Vagina (tissue), 2 donors: ENCODE results near the gene NOL6. TPM values are rescaled to one million over a fixed set of nuclear protein-coding genes. Genes with fewer than 3 reads are reported as not detected.

Source experiments
- DNase-seq, 2 donors: peaks; one replicate each; pipeline ENCODE4 v3.0.0-alpha.2; 2017; ENCODE audit errors: extremely low spot score in 2 of 2
- H3K27ac ChIP-seq: fragments of 200-600 bp; sonication (generic); one replicate; pipeline ENCODE4 v1.5.1; 2019
- H3K27me3 ChIP-seq: fragments of 200-600 bp; sonication (generic); one replicate; pipeline ENCODE4 v1.5.1; 2019
- H3K36me3 ChIP-seq, 2 donors: fragments of 200-600 bp; sonication (generic); one replicate each; pipeline ENCODE4 v1.5.1; 2017 to 2019
- H3K4me1 ChIP-seq: fragments of 200-600 bp; sonication (generic); one replicate; pipeline ENCODE4 v1.5.1; 2019
- H3K4me3 ChIP-seq, 2 donors: fragments of 200-600 bp; sonication (generic); 1 replicate in 1 of 2; 2 replicates in 1 of 2; pipeline ENCODE4 v1.5.1; 2016 to 2019
- H3K9me3 ChIP-seq: fragments of 200-600 bp; sonication (generic); one replicate; pipeline ENCODE4 v1.5.1; 2019
- POLR2A ChIP-seq, 2 donors: fragments of 450-650 bp; IDR thresholded peaks; one replicate each; pipeline ENCODE4 v1.6.1; 2017; ENCODE audit warnings: antibody characterized with exemption in 2 of 2, mild to moderate bottlenecking in 2 of 2, moderate library complexity in 2 of 2
- POLR2AphosphoS5 ChIP-seq, 2 donors: sonication (generic); formaldehyde crosslinking; IDR thresholded peaks; one replicate each; pipeline ENCODE4 v1.9.0; 2017; ENCODE audit warnings: antibody characterized with exemption in 2 of 2, mild to moderate bottlenecking in 2 of 2, low read depth in 1 of 2; ENCODE audit not compliant: insufficient read depth in 1 of 2
- intact Hi-C: fragments of 100-400 bp; cut with DNase I; formaldehyde crosslinking; loops from one replicate; pipeline ENCODE4 v1.15.1; 2023
- total RNA-seq: library from RNA; depleted of rRNA; stranded (reverse); fragments of >200 nt; gene quantifications from one replicate; pipeline ENCODE4 v1.2.3, GENCODE V29; 2016
- TF ChIP-seq, protein P1 (sequence below), 3 experiments: fragments of 450-650 bp in 2 of 3; fragments of 200-600 bp in 1 of 3; sonication (generic) in 1 of 3; IDR thresholded peaks; one replicate each; pipeline ENCODE4 v1.5.1; 2017 to 2019; ENCODE audit warnings: antibody characterized with exemption in 3 of 3, mild to moderate bottlenecking in 2 of 3, moderate library complexity in 2 of 3

NOL6 gene
- total RNA-seq, 1 donor from 2014 or later, result 25.3 TPM

DNA sequence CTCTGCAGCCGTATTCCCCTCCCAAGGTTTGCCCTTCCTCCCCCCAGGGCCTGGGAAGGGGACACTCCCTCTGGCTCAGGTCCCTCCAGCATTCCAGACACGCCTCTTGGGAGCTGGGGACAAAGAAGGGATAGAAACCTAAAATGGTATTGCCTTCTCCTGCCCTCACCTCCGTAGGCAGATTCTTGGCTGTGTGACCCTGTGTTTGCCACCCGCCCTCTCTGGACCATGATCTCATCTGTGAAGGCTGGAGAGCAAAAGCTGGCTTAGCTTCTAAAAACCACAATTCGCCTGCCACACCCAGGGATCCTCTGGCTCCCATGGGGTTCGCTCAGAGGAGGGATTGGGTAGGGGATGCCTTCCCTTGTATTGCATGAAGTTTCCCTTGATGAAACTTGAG lies 34.0 kb downstream of the NOL6 start:
- no peak for DNase-seq
- H3K36me3 ChIP-seq, result no peaks in the 10 kb centered on the region
- no peaks in the 10 kb centered on the region for H3K9me3 ChIP-seq
- no peak overlapping the region for H3K27ac ChIP-seq
- H3K4me1 ChIP-seq, result peaks cover 33% of the 10 kb centered on the region
- intact Hi-C loops, result no loop called here
- TF ChIP-seq POLR2A (IDR thresholded peaks at IDR 0.05), result no peak
- no peak for TF ChIP-seq POLR2AphosphoS5 (IDR thresholded peaks at IDR 0.05; ENCODE audit: insufficient read depth in 1 of 2, low read depth in 1 of 2)
- TF ChIP-seq, protein P1, sequence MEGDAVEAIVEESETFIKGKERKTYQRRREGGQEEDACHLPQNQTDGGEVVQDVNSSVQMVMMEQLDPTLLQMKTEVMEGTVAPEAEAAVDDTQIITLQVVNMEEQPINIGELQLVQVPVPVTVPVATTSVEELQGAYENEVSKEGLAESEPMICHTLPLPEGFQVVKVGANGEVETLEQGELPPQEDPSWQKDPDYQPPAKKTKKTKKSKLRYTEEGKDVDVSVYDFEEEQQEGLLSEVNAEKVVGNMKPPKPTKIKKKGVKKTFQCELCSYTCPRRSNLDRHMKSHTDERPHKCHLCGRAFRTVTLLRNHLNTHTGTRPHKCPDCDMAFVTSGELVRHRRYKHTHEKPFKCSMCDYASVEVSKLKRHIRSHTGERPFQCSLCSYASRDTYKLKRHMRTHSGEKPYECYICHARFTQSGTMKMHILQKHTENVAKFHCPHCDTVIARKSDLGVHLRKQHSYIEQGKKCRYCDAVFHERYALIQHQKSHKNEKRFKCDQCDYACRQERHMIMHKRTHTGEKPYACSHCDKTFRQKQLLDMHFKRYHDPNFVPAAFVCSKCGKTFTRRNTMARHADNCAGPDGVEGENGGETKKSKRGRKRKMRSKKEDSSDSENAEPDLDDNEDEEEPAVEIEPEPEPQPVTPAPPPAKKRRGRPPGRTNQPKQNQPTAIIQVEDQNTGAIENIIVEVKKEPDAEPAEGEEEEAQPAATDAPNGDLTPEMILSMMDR (IDR thresholded peaks at IDR 0.05), result no peak
- no peak overlapping the region for H3K4me3 ChIP-seq
- no peaks in the 10 kb centered on the region for H3K27me3 ChIP-seq

DNA sequence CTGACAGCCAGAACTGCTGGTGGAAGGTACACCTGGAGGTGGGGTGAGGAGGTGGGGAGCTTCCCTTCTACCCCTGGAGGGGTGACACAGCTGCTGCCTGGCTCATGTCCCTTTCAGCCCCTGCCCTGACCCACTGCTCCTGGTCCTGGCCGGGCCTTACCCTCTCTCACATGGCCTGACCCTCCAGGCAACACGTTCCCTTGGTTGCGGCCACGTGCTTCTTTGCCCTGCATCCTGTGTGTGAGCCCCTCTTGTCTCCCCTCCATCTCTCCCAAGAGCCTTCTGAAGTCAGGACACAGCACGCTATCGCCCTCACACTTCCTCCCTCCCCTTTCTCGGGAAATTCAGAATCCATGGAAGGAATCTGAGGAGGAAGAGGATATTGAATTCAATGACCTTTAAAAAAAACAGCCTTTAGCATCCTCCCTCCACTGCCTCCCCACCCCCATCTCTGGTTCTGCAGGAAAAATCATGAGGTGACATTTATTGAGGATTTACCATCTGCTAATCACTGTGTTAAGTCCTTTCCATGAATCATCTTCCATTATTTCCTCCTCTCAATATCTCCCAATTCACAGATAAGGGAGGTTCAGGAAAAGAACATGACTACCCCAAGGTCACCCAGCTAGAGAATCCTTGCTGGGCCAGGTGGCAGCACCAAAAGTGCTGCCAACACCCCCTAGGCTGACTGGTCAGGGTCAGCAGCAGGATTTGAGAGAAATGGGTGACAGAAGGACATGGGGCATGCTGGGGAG lies 34.6 kb downstream of the NOL6 start:
- Histone ChIP-seq H3K27me3 (no peaks in the 10 kb centered on the region), H3K36me3 (no peaks in the 10 kb centered on the region), H3K9me3 (no peaks in the 10 kb centered on the region), H3K4me3 (no peak overlapping the region), H3K4me1 (peaks cover 33% of the 10 kb centered on the region), H3K27ac (no peak overlapping the region)
- TF ChIP-seq POLR2A (IDR thresholded peaks at IDR 0.05) (no peak), POLR2AphosphoS5 (IDR thresholded peaks at IDR 0.05; ENCODE audit: insufficient read depth in 1 of 2, low read depth in 1 of 2) (no peak)
- TF ChIP-seq, protein P1 (IDR thresholded peaks at IDR 0.05), result no peak
- DNase-seq, result no peak
- intact Hi-C loops, result no loop called here

DNA sequence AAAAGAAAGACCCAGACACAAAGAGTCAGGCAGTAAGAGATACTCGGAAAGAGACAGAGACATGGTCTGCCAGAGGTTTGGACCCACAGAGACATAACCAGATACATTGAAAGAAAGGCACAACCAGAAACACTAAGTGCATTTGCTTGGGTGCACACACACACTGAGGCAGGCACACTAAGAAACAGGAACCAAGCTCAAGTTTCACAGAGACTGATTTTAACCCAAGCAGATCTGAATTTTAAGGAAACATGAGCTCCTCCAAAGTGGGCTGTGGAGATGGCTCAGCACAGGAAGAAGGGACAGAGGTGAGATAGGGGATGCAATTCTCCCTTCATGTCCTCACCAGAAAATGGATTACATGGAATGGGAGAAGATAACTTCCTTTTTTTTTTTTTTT lies 35.8 kb downstream of the NOL6 start:
- no peak for DNase-seq
- H3K27me3 ChIP-seq, result no peaks in the 10 kb centered on the region
- H3K4me1 ChIP-seq, result peaks cover 31% of the 10 kb centered on the region
- intact Hi-C loops, result no loop called here
- no peak for TF ChIP-seq POLR2AphosphoS5 (IDR thresholded peaks at IDR 0.05; ENCODE audit: insufficient read depth in 1 of 2, low read depth in 1 of 2)
- TF ChIP-seq, protein P1 (IDR thresholded peaks at IDR 0.05), result no peak
- H3K36me3 ChIP-seq, result no peaks in the 10 kb centered on the region
- H3K27ac ChIP-seq, result no peak overlapping the region
- no peaks in the 10 kb centered on the region for H3K9me3 ChIP-seq
- no peak overlapping the region for H3K4me3 ChIP-seq

DNA sequence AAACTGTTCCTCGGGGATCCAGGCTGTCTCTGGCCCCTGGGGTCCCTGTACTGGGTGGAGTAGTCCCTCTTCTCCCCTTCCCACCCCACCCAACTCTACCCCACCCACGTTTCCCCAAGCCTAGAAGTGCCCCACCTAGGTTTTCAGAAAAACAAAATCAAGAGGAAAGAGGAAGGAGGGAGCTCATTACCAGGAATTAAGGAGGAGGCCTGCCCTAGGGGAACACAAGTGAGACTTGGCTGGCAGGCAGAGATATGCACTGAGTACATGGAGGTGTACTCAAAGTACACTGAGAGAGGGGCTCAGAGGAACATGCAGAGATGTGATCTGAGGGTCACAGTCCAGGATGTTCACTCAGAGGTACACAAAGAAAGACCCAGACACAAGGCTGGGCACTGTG lies 36.5 kb downstream of the NOL6 start:
- Histone ChIP-seq H3K36me3 (no peaks in the 10 kb centered on the region), H3K4me3 (no peak overlapping the region), H3K27me3 (no peaks in the 10 kb centered on the region), H3K27ac (peak overlapping the region; percentile 39), H3K4me1 (peaks cover 24% of the 10 kb centered on the region), H3K9me3 (no peaks in the 10 kb centered on the region)
- TF ChIP-seq POLR2A (IDR thresholded peaks at IDR 0.05) (no peak), POLR2AphosphoS5 (IDR thresholded peaks at IDR 0.05; ENCODE audit: insufficient read depth in 1 of 2, low read depth in 1 of 2) (no peak)
- TF ChIP-seq, protein P1 (IDR thresholded peaks at IDR 0.05), result no peak
- intact Hi-C loops, result no loop called here
- DNase-seq, result no peak

DNA sequence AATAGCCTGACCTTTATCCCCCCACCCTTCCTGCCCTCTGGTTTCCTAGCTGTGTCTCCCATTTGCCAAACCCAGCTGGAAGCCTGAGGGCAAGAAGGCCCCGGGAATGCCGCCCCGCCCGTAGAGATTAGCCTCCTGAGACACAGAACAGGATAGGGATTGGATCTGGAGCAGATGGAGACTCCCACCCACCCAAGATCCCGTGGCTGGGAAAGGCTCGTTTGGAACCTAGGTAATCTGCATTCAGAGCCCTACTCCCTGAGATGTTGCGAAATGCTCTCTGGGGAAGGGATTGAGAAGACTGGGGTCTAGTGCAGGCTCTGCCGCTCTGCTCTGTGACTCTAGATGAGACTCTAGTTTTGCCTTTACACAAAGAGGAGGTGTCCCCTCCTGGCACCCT lies 37.3 kb downstream of the NOL6 start:
- no peak for DNase-seq
- H3K4me3 ChIP-seq, result no peak overlapping the region
- TF ChIP-seq POLR2A (IDR thresholded peaks at IDR 0.05) (no peak), POLR2AphosphoS5 (IDR thresholded peaks at IDR 0.05; ENCODE audit: insufficient read depth in 1 of 2, low read depth in 1 of 2) (no peak)
- TF ChIP-seq, protein P1 (IDR thresholded peaks at IDR 0.05), result no peak
- peaks cover 24% of the 10 kb centered on the region for H3K4me1 ChIP-seq
- H3K36me3 ChIP-seq, result no peaks in the 10 kb centered on the region
- no peak overlapping the region for H3K27ac ChIP-seq
- H3K9me3 ChIP-seq, result no peaks in the 10 kb centered on the region
- no peaks in the 10 kb centered on the region for H3K27me3 ChIP-seq
- intact Hi-C loops, result no loop called here
